ENCODE results near the gene RSRC1. TPM values are rescaled to one million over a fixed set of nuclear protein-coding genes. Genes with fewer than 3 reads are reported as not detected.
"Not testable (repeated sequence)": the region's sequence is repeated elsewhere in the genome, so short reads cannot be mapped to it uniquely, and the experiment has no call there.

RSRC1 gene
- total and polyA plus RNA-seq, 9 donors, result 20.6 to 41.2 (median 22.2) TPM

DNA sequence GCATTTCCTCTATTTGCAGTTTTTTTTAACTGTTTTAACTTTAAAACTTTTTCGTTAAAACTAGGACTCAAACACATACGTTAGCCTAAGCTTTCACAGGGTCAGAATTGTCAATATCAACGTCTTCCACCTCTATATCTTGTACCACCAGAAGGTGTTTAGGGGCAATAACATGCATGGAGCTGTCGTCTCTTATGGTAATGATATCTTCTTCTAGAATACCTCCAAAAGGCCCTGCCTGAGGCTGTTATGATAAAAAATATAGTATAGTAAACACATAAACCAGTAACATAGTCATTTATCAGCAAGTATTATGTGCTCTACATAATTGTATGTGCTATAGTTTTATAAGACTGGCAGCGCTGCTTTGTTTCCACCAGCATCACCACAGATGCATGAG is 384.8 kb downstream of the RSRC1 start:
- WGBS (ENCODE audit: insufficient coverage), result 92% methylated on average over 2 of the region's 5 CpGs
- H3K4me1 ChIP-seq (ENCODE audit: control insufficient read depth, insufficient read depth, low read length), result no peaks in the 10 kb centered on the region
- no peaks in the 10 kb centered on the region for H3K36me3 ChIP-seq (ENCODE audit: control insufficient read depth, insufficient read depth, low read length)
- no peak overlapping the region for H3K27ac ChIP-seq (ENCODE audit: low read length)
- no peak overlapping the region for H3K4me3 ChIP-seq (ENCODE audit: low read length)
- no peaks in the 10 kb centered on the region for H3K27me3 ChIP-seq (ENCODE audit: control insufficient read depth, insufficient read depth, low read length)
- DNase-seq, result no peak
- peaks cover 4% of the 10 kb centered on the region for H3K9me3 ChIP-seq (replicated peaks; ENCODE audit: control insufficient read depth, low read depth, low read length)

DNA sequence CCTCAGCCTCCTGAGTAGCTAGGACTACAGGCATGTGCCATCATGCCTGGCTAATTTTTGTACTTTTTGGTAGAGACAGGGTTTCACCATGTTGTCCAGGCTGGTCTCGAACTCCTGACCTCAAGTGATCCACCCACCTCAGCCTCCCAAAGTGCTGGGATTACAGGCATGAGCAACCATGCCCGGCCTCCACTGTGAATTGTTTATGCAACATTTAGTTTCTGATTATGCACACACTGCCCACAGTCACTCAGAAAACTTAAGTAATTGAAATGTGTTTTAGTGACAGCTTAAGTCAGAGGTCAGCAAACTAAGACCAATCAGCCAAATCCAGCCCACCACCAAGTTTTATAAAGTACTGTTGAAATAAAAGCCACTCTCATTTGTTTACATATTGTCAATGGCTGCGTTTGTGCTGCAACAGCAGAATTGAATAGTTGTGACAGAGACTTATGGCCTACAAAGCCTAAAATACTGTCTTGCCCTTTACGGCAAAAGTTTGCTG is 385.6 kb downstream of the RSRC1 start:
- not testable (repeated sequence) for DNase-seq; H3K36me3 ChIP-seq (ENCODE audit: control insufficient read depth, insufficient read depth, low read length)
- 100% methylated on average over 1 of the region's 4 CpGs for WGBS (ENCODE audit: insufficient coverage)

DNA sequence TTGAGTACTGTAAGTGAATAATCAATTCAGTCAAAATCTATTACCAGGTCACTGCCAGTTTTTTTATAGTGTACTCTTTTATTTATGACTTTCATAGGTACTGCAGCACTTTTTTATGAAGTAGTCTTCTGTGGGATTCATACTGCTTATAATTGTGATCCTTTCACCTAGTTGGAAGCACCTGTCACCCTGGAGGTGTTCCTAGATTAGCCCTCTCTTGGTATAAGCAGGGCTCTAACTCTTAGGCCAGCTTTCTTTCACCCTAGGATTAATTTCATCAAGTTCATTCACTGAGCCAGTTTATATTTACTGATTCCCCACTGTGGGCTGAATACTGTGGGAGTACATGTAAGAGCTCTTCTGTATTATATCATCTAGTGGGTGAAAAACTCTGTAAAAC is 395.2 kb downstream of the RSRC1 start:
- Histone ChIP-seq H3K4me1 (ENCODE audit: control insufficient read depth, insufficient read depth, low read length) (no peaks in the 10 kb centered on the region), H3K4me3 (ENCODE audit: low read length) (no peak overlapping the region), H3K9me3 (replicated peaks; ENCODE audit: control insufficient read depth, low read depth, low read length) (no peaks in the 10 kb centered on the region), H3K36me3 (ENCODE audit: control insufficient read depth, insufficient read depth, low read length) (no peaks in the 10 kb centered on the region), H3K27ac (ENCODE audit: low read length) (no peak overlapping the region), H3K27me3 (ENCODE audit: control insufficient read depth, insufficient read depth, low read length) (no peaks in the 10 kb centered on the region)
- DNase-seq, result no peak

More for the DNA sequence above, 385.6 kb downstream of the RSRC1 start:
- H3K27me3 ChIP-seq (ENCODE audit: control insufficient read depth, insufficient read depth, low read length); H3K4me1 ChIP-seq (ENCODE audit: control insufficient read depth, insufficient read depth, low read length); H3K4me3 ChIP-seq (ENCODE audit: low read length); H3K9me3 ChIP-seq (replicated peaks; ENCODE audit: control insufficient read depth, low read depth, low read length); H3K27ac ChIP-seq (ENCODE audit: low read length): not testable (repeated sequence)

DNA sequence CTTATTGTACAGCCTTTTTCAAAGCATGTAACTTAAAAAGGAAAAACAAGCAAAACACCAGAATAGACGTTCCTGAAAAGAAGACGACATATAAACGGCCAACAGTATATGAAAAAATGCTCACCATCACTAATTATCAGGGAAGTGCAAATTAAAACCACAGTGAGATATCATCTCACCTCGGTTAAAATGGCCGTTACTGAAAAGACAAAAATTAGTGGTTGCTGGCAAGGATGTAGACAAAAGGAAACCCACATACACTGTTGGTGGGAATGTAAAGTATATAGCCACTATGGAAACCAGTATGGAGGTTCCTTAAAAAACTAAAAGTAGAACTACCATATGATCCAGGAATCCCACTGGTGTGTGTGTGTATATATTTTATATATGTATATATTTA is 396.6 kb downstream of the RSRC1 start:
- Histone ChIP-seq H3K9me3 (replicated peaks; ENCODE audit: control insufficient read depth, low read depth, low read length) (no peaks in the 10 kb centered on the region), H3K4me1 (ENCODE audit: control insufficient read depth, insufficient read depth, low read length) (no peaks in the 10 kb centered on the region), H3K27me3 (ENCODE audit: control insufficient read depth, insufficient read depth, low read length) (no peaks in the 10 kb centered on the region), H3K4me3 (ENCODE audit: low read length) (no peak overlapping the region), H3K36me3 (ENCODE audit: control insufficient read depth, insufficient read depth, low read length) (no peaks in the 10 kb centered on the region), H3K27ac (ENCODE audit: low read length) (no peak overlapping the region)
- no peak for DNase-seq
- no CpG with 5 or more reads among the region's 5 CpGs for WGBS (ENCODE audit: insufficient coverage)

DNA sequence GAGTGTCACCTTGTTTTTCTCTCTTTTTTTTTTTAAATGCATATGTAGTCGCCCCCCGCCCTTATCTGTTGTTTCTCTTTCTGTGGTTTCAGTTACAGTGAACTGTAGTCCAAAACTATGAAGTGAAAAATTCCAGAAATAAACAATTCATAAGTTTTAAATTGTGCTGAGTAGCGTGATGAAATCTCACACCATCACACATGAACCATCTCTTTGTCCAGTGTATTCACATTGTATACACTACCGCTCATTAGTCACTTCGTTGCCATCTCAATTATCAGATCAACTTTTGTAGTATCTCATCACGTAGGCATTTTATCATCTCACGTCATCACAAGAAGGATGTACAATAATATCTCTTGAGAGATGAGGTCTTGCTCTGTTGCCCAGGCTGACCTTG is 398.6 kb downstream of the RSRC1 start:
- no peaks in the 10 kb centered on the region for H3K27me3 ChIP-seq (ENCODE audit: control insufficient read depth, insufficient read depth, low read length)
- DNase-seq, result no peak
- H3K4me3 ChIP-seq (ENCODE audit: low read length), result no peak overlapping the region
- H3K36me3 ChIP-seq (ENCODE audit: control insufficient read depth, insufficient read depth, low read length), result no peaks in the 10 kb centered on the region
- no peaks in the 10 kb centered on the region for H3K9me3 ChIP-seq (replicated peaks; ENCODE audit: control insufficient read depth, low read depth, low read length)
- H3K4me1 ChIP-seq (ENCODE audit: control insufficient read depth, insufficient read depth, low read length), result no peaks in the 10 kb centered on the region
- H3K27ac ChIP-seq (ENCODE audit: low read length), result no peak overlapping the region
- WGBS (ENCODE audit: insufficient coverage), result no CpG with 5 or more reads among the region's 7 CpGs

DNA sequence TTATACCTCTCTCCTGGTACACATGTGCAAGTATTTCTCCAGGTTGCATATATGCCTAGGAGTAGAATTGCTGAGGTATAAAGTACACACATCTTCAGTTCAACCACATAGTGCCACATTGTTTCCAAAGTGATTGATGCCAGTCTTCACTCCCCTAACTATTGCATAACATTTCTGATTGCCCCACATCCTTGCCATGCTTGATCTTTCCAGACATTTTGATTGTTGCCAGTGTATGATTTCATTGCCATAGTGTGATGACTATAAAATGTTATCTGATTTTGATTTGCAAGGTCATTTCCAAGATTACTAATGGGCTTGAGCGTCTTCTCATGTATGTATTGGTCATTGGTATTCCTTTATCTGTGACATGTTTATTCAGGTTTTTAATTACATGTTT is 400.0 kb downstream of the RSRC1 start:
- no CpG with 5 or more reads among the region's 1 CpG for WGBS (ENCODE audit: insufficient coverage)
- no peaks in the 10 kb centered on the region for H3K27me3 ChIP-seq (ENCODE audit: control insufficient read depth, insufficient read depth, low read length)
- no peak overlapping the region for H3K27ac ChIP-seq (ENCODE audit: low read length)
- DNase-seq, result no peak
- H3K4me1 ChIP-seq (ENCODE audit: control insufficient read depth, insufficient read depth, low read length), result no peaks in the 10 kb centered on the region
- no peak overlapping the region for H3K4me3 ChIP-seq (ENCODE audit: low read length)
- H3K9me3 ChIP-seq (replicated peaks; ENCODE audit: control insufficient read depth, low read depth, low read length), result no peaks in the 10 kb centered on the region
- no peaks in the 10 kb centered on the region for H3K36me3 ChIP-seq (ENCODE audit: control insufficient read depth, insufficient read depth, low read length)

DNA sequence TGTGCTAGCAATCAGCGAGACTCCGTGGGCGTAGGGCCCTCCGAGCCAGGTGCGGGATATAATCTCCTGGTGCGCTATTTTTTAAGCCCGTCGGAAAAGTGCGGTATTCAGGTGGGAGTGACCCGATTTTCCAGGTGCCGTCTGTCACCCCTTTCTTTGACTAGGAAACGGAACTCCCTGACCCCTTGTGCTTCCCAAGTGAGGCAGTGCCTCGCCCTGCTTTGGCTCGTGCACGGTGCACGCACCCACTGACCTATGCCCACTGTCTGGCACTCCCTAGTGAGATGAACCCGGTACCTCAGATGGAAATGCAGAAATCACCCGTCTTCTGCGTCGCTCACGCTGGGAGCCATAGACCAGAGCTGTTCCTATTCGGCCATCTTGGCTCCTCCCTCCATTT is 406.8 kb downstream of the RSRC1 start:
- not testable (repeated sequence) for H3K27ac ChIP-seq (ENCODE audit: low read length); H3K9me3 ChIP-seq (replicated peaks; ENCODE audit: control insufficient read depth, low read depth, low read length); DNase-seq; H3K27me3 ChIP-seq (ENCODE audit: control insufficient read depth, insufficient read depth, low read length); H3K36me3 ChIP-seq (ENCODE audit: control insufficient read depth, insufficient read depth, low read length); H3K4me3 ChIP-seq (ENCODE audit: low read length); H3K4me1 ChIP-seq (ENCODE audit: control insufficient read depth, insufficient read depth, low read length)
- WGBS (ENCODE audit: insufficient coverage), result over 99% methylated on average over 14 of the region's 22 CpGs

DNA sequence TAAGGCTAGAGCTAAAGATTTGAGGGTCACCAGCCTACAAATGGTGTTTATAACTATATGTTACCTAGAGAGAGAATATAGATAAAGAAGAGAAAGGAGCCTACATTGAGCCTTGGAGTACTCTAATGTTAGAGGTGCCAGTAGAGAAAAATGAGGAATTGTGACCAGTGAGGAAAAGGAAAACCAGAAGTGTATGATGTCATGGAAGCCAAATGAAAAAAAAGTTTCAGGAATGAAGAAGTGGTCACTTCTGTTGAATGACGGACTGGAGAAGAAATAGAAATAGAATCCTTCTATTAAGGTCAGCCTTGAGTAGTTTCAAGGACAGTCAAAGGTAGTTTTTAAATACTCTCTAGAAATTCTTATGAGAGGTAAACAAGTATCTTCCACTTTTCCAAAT is 409.9 kb downstream of the RSRC1 start:
- no peak overlapping the region for H3K27ac ChIP-seq (ENCODE audit: low read length)
- peaks cover 3% of the 10 kb centered on the region for H3K9me3 ChIP-seq (replicated peaks; ENCODE audit: control insufficient read depth, low read depth, low read length)
- H3K4me3 ChIP-seq (ENCODE audit: low read length), result no peak overlapping the region
- H3K36me3 ChIP-seq (ENCODE audit: control insufficient read depth, insufficient read depth, low read length), result no peaks in the 10 kb centered on the region
- peak; percentile 24 for DNase-seq
- WGBS (ENCODE audit: insufficient coverage), result no CpG with 5 or more reads among the region's 1 CpG
- no peaks in the 10 kb centered on the region for H3K4me1 ChIP-seq (ENCODE audit: control insufficient read depth, insufficient read depth, low read length)
- H3K27me3 ChIP-seq (ENCODE audit: control insufficient read depth, insufficient read depth, low read length), result no peaks in the 10 kb centered on the region

DNA sequence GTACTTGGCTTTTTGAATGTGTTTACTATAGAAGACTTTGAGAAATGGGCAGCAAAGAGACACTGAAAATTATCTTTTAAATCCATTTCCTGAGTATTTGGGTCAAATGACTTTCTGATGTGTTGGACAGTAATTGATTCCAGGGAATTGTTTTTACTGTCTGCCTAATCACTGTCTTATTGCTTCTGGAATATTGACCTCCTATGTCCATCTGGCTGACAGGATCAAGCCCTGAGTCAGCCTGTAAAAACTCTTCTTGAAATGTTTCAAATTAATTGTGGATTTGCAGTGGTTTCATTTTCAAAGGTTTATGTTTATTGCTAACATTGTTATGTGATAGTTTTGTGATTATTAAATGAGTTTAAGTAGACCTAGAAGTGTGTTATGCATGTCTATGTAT is 410.5 kb downstream of the RSRC1 start:
- no peak for DNase-seq
- no peak overlapping the region for H3K4me3 ChIP-seq (ENCODE audit: low read length)
- H3K27me3 ChIP-seq (ENCODE audit: control insufficient read depth, insufficient read depth, low read length), result no peaks in the 10 kb centered on the region
- no peaks in the 10 kb centered on the region for H3K36me3 ChIP-seq (ENCODE audit: control insufficient read depth, insufficient read depth, low read length)
- H3K27ac ChIP-seq (ENCODE audit: low read length), result no peak overlapping the region
- H3K4me1 ChIP-seq (ENCODE audit: control insufficient read depth, insufficient read depth, low read length), result no peaks in the 10 kb centered on the region
- H3K9me3 ChIP-seq (replicated peaks; ENCODE audit: control insufficient read depth, low read depth, low read length), result peaks cover 3% of the 10 kb centered on the region

DNA sequence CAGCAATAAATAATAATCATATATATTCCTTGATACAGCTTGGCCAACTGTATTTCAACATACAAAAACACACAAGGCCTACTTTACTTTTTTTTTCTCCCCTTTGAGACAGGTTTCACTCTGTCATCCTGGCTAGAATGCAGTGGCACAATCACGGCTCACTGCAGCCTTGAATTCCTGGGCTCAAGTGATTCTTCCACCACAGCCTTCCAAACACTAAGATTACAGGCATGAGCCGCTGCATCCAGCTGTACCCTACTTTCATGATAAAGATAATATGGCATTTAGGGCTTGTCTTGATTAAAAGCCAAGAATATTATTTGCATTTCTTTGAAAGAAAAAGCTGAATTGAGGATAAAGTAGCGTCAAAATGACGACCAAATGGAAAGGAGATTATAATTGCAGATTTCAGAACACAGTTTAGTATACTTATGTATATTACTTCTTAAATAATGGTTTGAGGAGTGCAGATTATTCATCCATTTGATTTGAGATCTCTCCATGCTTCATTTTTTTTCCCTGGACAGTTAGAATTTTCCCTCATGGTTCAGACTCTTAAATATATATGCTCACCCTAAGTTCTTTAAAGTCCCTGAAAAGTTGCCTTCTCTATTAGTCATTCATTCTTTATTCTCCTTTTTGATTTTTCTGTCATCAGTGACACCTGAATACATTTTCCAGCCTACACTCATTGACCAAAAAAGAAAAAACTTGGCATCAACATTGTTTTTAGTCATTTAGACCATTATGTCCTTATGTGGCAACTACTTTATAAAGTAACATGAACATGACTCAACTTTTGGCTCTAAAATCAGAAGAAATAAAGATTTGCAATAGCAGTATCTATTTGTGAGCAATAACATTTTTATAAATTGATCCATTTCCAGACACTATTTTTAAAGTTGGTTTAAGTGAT is 412.6 kb downstream of the RSRC1 start:
- Histone ChIP-seq H3K27ac (ENCODE audit: low read length) (no peak overlapping the region), H3K4me3 (ENCODE audit: low read length) (no peak overlapping the region), H3K36me3 (ENCODE audit: control insufficient read depth, insufficient read depth, low read length) (no peaks in the 10 kb centered on the region), H3K4me1 (ENCODE audit: control insufficient read depth, insufficient read depth, low read length) (no peaks in the 10 kb centered on the region), H3K9me3 (replicated peaks; ENCODE audit: control insufficient read depth, low read depth, low read length) (peaks cover under 1% of the 10 kb centered on the region), H3K27me3 (ENCODE audit: control insufficient read depth, insufficient read depth, low read length) (no peaks in the 10 kb centered on the region)
- no peak for DNase-seq
- no CpG with 5 or more reads among the region's 4 CpGs for WGBS (ENCODE audit: insufficient coverage)

Data from muscle of leg (tissue), 11 donors.